Pericardium fibroblast (primary cell): ENCODE results near the gene UBAC1. TPM values are rescaled to one million over a fixed set of nuclear protein-coding genes. Genes with fewer than 3 reads are reported as not detected.

Experiments used
- total RNA-seq: library from RNA; depleted of rRNA; stranded (reverse); fragments of >200 nt; gene quantifications from 2 replicates; pipeline ENCODE4 v1.2.3, GENCODE V29; 2015

UBAC1 gene, protein sequence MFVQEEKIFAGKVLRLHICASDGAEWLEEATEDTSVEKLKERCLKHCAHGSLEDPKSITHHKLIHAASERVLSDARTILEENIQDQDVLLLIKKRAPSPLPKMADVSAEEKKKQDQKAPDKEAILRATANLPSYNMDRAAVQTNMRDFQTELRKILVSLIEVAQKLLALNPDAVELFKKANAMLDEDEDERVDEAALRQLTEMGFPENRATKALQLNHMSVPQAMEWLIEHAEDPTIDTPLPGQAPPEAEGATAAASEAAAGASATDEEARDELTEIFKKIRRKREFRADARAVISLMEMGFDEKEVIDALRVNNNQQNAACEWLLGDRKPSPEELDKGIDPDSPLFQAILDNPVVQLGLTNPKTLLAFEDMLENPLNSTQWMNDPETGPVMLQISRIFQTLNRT
- total RNA-seq = 37.9 and 49.7 TPM in 2 replicates

DNA sequence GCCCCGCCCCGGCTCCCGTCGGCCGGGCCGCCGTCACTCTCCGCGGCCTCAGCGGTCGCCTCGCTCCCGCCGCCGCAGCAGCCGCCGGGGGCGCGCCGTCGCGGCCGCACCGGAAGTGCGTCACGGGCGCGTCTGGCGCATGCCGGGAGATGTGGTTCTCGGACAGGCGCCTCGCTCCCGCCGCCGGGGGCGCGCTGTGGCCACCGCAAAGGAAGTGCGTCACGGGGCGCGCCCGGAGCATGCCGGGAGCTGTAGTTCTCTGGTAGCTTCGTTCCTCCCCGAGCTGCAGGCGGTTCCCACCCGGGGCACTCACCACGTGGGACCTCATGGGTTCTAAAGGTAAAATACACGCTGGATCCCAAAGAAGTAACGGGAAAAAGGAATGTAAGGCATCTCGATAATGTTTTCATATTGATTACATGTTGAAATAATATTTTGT, at the start of gene UBAC1:
Gene UBAC1, minus strand, starts transcription at position 97 of the 439 bp plus-strand sequence. CDS start 211 bp downstream, outside the sequence.

DNA sequence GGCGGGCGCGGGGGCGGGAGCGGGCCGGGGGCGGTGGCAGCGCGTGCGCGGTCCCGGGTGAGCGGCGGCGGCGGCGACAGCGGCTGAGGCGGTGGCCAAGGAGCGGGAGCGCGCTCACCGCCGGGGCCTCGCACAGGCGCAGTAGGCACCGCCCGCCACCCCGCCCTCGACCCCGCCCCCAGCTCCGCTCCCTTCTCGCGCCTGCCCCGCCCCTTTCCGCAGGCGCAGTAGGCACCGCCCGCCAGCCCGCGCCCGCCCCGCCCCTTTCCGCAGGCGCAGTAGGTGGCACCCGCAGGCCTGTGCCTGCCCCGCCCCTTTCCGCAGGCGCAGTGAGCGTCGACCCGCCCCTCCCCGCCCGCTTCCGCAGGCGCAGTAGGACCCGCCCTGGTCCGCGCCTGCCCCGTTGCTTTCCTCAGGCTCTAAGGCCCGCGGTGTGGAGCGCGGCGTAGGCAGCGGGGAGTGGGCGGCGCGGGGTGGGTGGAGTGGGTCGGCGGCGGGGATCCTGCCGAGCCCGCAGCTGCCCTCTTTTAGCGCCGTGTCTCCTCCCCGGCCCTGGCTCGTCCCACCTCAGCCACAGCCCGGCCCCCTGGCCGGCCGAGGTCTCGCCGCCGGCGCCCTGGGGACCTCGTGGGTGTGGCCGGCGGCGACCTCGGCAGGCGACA, 53.6 kb downstream of the UBAC1 start, which contains the start of gene CAMSAP1:
Gene CAMSAP1, minus strand, starts transcription at position 116 of the 662 bp plus-strand sequence. CDS start 387 bp downstream, outside the sequence.

Other genes with a start within 250 kb of the UBAC1 start
- gene CAMSAP1, start 53.8 kb downstream of the UBAC1 start, total RNA-seq = 11.9 and 15.2 TPM in 2 replicates
- 24.9 and 36.9 TPM in 2 replicates for gene NACC2, start 133.9 kb upstream of the UBAC1 start, total RNA-seq
- 58.7 and 76.2 TPM in 2 replicates for gene TMEM250, start 157.5 kb upstream of the UBAC1 start, total RNA-seq
- not detected in 2 replicates for gene LHX3, start 243.8 kb upstream of the UBAC1 start, total RNA-seq